Hepatocyte (in vitro differentiated cells): ENCODE results near the gene DEFB132. TPM values are rescaled to one million over a fixed set of nuclear protein-coding genes. Genes with fewer than 3 reads are reported as not detected.

Experiments used
- DNase-seq: peaks from one replicate; pipeline ENCODE4 v3.0.0-alpha.2; 2016; ENCODE audit warnings: low spot score
- H2AFZ ChIP-seq: fragments of 200-600 bp; sonication (generic); 2 replicates; pipeline ENCODE4 v1.6.0; 2016; ENCODE audit warnings: antibody characterized with exemption, mild to moderate bottlenecking
- H3K27ac ChIP-seq: fragments of 200-600 bp; sonication (generic); 2 replicates; pipeline ENCODE4 v1.5.1; 2016; ENCODE audit warnings: mild to moderate bottlenecking
- H3K27me3 ChIP-seq: fragments of 200-600 bp; sonication (generic); 2 replicates; pipeline ENCODE4 v1.6.1; 2016
- H3K36me3 ChIP-seq: fragments of 200-600 bp; sonication (generic); replicated peaks from 2 replicates; pipeline ENCODE4 v1.5.1; 2016; ENCODE audit warnings: low read depth; ENCODE audit not compliant: insufficient read depth
- H3K4me1 ChIP-seq: fragments of 200-600 bp; sonication (generic); 2 replicates; pipeline ENCODE4 v1.5.1; 2016; ENCODE audit warnings: mild to moderate bottlenecking, moderate library complexity; ENCODE audit not compliant: insufficient read depth
- H3K4me2 ChIP-seq: fragments of 200-600 bp; sonication (generic); 2 replicates; pipeline ENCODE4 v1.6.0; 2016
- H3K4me3 ChIP-seq: fragments of 200-600 bp; sonication (generic); 2 replicates; pipeline ENCODE4 v1.5.1; 2016; ENCODE audit warnings: mild to moderate bottlenecking
- H3K79me2 ChIP-seq: fragments of 200-600 bp; sonication (generic); 2 replicates; pipeline ENCODE4 v1.6.0; 2017; ENCODE audit warnings: mild to moderate bottlenecking
- H3K9me2 ChIP-seq: fragments of 200-600 bp; sonication (generic); replicated peaks from 2 replicates; pipeline ENCODE4 v1.6.0; 2017; ENCODE audit warnings: mild to moderate bottlenecking; ENCODE audit not compliant: insufficient read depth
- H3K9me3 ChIP-seq: fragments of 200-600 bp; sonication (generic); 2 replicates; pipeline ENCODE4 v1.5.1; 2016; ENCODE audit warnings: low read depth, mild to moderate bottlenecking
- H4K20me1 ChIP-seq: fragments of 200-600 bp; sonication (generic); 2 replicates; pipeline ENCODE4 v1.6.0; 2016; ENCODE audit warnings: mild to moderate bottlenecking; ENCODE audit not compliant: insufficient read depth, poor library complexity, severe bottlenecking
- EZH2 ChIP-seq: fragments of 200-600 bp; sonication (generic); IDR thresholded peaks from 2 replicates; pipeline ENCODE4 v1.6.1; 2016; ENCODE audit warnings: antibody characterized with exemption, mild to moderate bottlenecking, borderline replicate concordance
- EZH2phosphoT487 ChIP-seq: fragments of 200-600 bp; sonication (generic); IDR thresholded peaks from one replicate; pipeline ENCODE4 v1.6.1; 2018; ENCODE audit warnings: antibody characterized with exemption, mild to moderate bottlenecking, low read depth, moderate library complexity; ENCODE audit not compliant: unreplicated experiment, severe bottlenecking
- WGBS: methylation state at CpG from one replicate; pipeline ENCODE4 v1.1.6; 2016; ENCODE audit warnings: low lambda C conversion rate; ENCODE audit errors: missing lambda C conversion rate; 5-methylcytosine and 5-hydroxymethylcytosine counted together
- polyA plus RNA-seq: library from polyadenylated mRNA; unstranded; fragments of >200 nt; fragmentation: Nextera tagmentation; extraction: Ambion mirVana; gene quantifications from 2 replicates; pipeline ENCODE4 v1.2.1, GENCODE V29; 2016
- total RNA-seq: library from RNA; depleted of rRNA; stranded (reverse); fragments of >200 nt; gene quantifications from 2 replicates; pipeline ENCODE4 v1.2.3, GENCODE V29; 2014
- TF ChIP-seq, protein P1 (sequence below): fragments of 200-600 bp; sonication (generic); IDR thresholded peaks from 2 replicates; pipeline ENCODE4 v1.5.1; 2016; ENCODE audit warnings: antibody characterized with exemption, mild to moderate bottlenecking; ENCODE audit not compliant: poor library complexity

The DEFB132 gene
- total and polyA plus RNA-seq, 2 experiments from 2014 or later = not detected

GRCh38 chr20:276620-277495 is 19.3 kb downstream of the DEFB132 start:
- Histone ChIP-seq H3K27me3 (no peaks in the 10 kb centered on the region), H4K20me1 (no peaks in the 10 kb centered on the region), H3K36me3 (no peaks in the 10 kb centered on the region), H3K4me1 (no peaks in the 10 kb centered on the region), H3K4me3 (no peak overlapping the region), H3K9me2 (no peaks in the 10 kb centered on the region), H3K79me2 (no peaks in the 10 kb centered on the region), H2AFZ (no peak overlapping the region), H3K9me3 (no peaks in the 10 kb centered on the region), H3K27ac (no peak overlapping the region), H3K4me2 (no peak overlapping the region)
- no peak for DNase-seq
- WGBS = 96% methylated on average over 11 of the region's 12 CpGs
- no peak for TF ChIP-seq EZH2
- TF ChIP-seq, protein P1, sequence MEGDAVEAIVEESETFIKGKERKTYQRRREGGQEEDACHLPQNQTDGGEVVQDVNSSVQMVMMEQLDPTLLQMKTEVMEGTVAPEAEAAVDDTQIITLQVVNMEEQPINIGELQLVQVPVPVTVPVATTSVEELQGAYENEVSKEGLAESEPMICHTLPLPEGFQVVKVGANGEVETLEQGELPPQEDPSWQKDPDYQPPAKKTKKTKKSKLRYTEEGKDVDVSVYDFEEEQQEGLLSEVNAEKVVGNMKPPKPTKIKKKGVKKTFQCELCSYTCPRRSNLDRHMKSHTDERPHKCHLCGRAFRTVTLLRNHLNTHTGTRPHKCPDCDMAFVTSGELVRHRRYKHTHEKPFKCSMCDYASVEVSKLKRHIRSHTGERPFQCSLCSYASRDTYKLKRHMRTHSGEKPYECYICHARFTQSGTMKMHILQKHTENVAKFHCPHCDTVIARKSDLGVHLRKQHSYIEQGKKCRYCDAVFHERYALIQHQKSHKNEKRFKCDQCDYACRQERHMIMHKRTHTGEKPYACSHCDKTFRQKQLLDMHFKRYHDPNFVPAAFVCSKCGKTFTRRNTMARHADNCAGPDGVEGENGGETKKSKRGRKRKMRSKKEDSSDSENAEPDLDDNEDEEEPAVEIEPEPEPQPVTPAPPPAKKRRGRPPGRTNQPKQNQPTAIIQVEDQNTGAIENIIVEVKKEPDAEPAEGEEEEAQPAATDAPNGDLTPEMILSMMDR = no peak
- TF ChIP-seq EZH2phosphoT487 = no peak

GRCh38 chr20:277496-277781 is 19.9 kb downstream of the DEFB132 start:
- WGBS = 24% methylated on average over 3 of the region's 3 CpGs
- no peak overlapping the region for H3K4me2 ChIP-seq
- TF ChIP-seq EZH2 = no peak
- TF ChIP-seq, protein P1 = no peak

DNA sequence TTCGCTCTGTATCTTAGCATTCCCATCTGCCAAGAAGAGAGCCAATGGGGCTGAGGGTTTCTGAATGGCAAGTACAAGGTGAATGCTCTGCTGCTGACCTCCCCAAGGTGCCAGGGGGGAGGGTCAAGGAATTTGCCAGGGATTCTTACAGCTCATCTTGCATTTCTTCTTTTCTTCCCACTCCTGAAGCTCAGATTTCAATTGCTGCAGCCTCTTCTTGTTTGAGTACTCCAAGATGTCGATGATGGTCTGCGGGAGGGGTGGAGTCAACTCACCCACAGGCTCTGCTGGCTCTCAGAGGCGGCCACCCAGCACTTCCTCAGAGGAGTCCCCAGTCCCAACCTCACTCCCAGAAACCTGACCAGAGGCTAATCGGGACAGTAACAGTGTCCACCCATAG is 20.7 kb downstream of the DEFB132 start:
- H3K27me3 ChIP-seq = no peaks in the 10 kb centered on the region
- H3K27ac ChIP-seq = no peak overlapping the region
- no peaks in the 10 kb centered on the region for H3K9me3 ChIP-seq
- no peak for DNase-seq
- H3K36me3 ChIP-seq = no peaks in the 10 kb centered on the region
- no peak overlapping the region for H2AFZ ChIP-seq
- H3K4me2 ChIP-seq = no peak overlapping the region
- no peak overlapping the region for H3K4me3 ChIP-seq
- WGBS = 83% methylated on average over 5 of the region's 5 CpGs
- H3K4me1 ChIP-seq = no peaks in the 10 kb centered on the region
- no peaks in the 10 kb centered on the region for H4K20me1 ChIP-seq
- no peaks in the 10 kb centered on the region for H3K9me2 ChIP-seq
- no peaks in the 10 kb centered on the region for H3K79me2 ChIP-seq
- TF ChIP-seq EZH2phosphoT487 (no peak), EZH2 (no peak)
- TF ChIP-seq, protein P1 = no peak

More at GRCh38 chr20:277496-277781, 19.9 kb downstream of the DEFB132 start:
- Histone ChIP-seq H3K4me3 (no peak overlapping the region), H3K27me3 (no peaks in the 10 kb centered on the region), H3K27ac (no peak overlapping the region), H3K9me2 (no peaks in the 10 kb centered on the region), H3K9me3 (no peaks in the 10 kb centered on the region), H3K79me2 (no peaks in the 10 kb centered on the region), H3K4me1 (no peaks in the 10 kb centered on the region), H4K20me1 (no peaks in the 10 kb centered on the region), H3K36me3 (no peaks in the 10 kb centered on the region), H2AFZ (no peak overlapping the region)
- DNase-seq = no peak
